CD1c-positive myeloid dendritic cell (primary cell): ENCODE results near the gene ITPR3.

Experiments used
- DNase-seq: peaks from one replicate; pipeline ENCODE4 v3.0.0-alpha.2; 2016; ENCODE audit errors: extremely low spot score

Gene ITPR3

GRCh38 chr6:33719326-33719987, 98.3 kb downstream of the ITPR3 start:
- DNase-seq, result no peak

GRCh38 chr6:33720998-33721397, 99.9 kb downstream of the ITPR3 start:
- DNase-seq, result peak; percentile 5

- DNase-seq, result no peak
Observed at GRCh38 chr6:33721508-33721907, 100.4 kb downstream of the ITPR3 start.

DNA sequence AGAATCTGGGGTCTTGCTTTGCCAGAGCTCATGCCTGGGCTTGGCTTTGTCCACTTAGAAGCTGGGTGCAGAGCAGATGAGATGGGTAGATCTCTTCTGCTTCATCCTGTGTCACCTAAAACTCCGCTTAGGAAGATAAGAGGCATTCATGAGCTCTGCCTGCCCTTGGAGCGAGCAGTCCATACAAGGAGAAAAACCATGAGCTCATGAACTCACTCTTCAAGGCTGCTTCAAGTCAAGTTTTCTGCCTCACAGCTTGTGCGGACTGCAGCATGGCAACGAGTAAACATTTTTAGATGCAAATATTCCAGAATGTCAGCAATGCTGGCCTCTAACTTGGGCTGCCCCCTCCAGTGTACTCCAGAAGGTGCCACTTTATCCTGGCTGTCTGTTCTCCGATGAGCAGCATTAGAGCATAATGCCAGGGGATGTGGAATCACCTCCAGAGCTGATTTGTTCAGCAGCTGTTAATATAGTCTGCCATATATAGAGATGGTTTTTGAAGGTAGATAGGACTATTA, 101.0 kb downstream of the ITPR3 start:
- no peak for DNase-seq

DNA sequence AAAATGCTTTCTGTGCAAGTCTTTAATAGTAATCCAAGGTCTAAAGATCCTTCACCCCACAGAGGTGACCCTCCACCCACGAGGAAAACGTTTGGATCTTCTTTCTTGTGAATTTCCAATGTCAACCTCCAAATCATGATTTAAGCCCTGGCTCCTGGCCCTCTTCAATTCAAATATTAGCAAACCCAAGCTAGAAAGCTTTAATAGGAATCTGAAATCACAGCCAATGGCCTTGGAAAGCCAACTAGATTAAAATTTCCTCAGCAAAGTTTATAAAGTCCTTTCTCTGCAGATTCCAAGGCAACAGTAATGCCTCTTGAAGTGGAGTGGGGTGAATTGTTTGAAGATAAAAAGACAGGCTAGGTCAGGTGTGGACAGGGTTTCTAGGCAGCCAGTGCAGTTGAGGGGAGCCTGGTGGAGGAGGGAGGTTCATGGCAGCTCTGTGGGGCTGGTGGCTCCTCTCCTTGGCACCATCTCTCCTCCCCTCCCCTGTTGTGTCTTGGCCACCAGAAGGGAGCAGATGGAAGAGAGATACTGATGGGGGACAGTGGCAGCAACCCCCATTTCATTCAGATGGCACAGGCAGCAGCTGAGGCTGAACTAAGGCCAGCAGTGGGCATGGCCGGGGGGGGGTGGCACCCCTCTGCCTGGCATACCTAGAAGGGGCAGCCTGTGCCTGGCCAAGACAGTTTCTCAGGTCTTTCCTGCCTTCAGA, 102.4 kb downstream of the ITPR3 start:
- DNase-seq, result no peak

DNA sequence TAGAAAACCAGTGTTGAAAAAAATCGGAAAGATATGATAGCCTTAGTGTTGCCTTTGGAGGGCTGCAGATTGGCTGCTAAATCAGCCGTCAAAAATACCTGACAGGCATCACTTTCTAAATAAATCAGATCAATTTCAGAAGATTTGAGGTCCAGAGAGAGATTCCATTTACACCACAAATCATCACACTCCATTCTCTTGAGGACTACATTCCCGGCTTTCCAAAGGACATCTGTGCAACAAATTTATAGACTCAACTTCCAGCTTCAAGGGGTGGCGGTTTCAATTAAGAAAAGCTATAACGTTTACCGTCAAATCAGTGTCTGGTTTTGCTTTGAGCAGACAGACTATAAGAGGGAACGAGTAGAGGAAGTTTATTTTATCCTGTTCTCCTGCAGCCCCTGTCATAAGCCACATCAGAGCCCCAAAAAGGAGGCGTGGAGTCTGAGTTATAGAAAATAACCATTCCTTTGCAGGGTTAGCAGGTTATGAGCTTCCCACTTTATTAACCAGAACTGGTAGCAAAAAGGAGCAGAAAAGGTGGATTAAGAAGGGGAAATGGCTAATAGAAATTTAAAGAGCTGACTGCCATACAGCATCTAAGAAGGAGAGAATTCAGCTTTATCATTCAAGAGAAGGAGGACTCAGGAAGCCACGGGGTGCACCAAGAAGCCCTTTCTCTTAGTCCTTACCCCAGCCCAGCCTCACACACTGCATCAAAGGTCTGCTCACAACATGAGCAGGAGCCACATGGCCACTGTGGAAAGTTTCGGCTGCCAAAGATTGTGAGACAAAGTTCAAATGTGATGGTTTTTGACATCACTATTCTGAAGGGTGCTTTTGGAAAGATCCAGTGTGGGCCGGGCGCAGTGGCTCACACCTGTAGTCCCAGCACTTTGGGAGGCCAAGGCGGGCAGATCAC, 103.2 kb downstream of the ITPR3 start:
- DNase-seq, result no peak

DNA sequence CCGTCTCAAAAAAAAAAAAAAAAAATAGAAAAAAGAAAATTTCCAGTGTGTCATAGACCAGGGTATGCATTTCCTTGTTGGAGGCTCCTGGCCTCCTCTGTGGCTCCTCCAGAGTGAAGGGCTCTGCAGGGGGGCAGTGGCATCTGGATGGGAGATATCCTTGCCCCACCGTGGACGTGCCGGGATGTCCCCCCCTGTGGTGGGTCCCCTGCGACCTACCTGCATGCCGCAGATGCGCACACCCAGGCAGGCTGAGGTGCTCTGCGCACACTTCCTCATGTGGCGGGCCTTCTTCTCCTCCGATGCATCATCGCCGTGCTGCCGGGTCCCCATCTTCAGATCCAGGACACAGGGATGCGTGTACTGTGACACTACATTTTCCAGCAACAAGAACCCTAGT, 104.1 kb downstream of the ITPR3 start:
- DNase-seq, result no peak

- no peak for DNase-seq
Observed at GRCh38 chr6:33725891-33726673, 105.0 kb downstream of the ITPR3 start.

DNA sequence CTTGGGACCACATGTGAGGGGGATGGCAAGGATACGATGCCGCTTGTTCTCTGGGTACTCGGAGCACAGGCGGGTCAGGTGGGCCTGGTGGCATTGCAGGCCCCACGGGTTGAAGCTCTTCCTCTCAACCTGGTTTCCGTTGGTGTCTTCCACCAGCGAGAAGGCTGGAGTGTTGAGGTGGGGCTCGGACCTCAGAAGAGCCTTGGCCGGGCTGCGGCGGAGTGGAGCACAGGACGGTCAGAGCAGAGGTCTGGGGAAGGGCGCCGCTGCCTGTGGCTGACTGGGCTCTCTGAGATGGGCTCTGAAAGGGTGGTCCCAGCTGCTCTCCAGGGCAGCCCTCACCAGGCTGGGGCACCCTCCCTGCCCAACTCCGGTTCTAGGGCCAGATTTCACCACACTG, 105.6 kb downstream of the ITPR3 start:
- DNase-seq, result no peak

DNA sequence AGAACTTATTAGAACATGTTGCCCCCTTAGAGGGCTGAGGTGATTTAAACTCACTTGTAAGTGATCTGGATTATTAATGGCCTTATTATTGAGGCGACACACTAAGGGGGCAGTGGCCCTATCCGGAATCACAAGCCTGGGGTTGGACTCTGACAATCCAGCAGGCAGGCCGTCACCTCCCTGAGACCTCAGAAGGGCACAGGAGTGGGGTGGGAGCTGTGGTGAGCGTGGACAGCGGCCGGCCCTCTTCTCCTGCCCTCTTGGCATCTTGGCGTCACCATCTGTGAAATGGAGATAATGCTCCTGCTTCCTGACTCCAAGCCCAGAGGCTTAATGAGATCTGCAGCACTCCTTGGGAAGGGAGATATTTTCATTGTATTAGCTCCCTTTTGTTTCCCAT, 106.0 kb downstream of the ITPR3 start:
- DNase-seq, result no peak

DNA sequence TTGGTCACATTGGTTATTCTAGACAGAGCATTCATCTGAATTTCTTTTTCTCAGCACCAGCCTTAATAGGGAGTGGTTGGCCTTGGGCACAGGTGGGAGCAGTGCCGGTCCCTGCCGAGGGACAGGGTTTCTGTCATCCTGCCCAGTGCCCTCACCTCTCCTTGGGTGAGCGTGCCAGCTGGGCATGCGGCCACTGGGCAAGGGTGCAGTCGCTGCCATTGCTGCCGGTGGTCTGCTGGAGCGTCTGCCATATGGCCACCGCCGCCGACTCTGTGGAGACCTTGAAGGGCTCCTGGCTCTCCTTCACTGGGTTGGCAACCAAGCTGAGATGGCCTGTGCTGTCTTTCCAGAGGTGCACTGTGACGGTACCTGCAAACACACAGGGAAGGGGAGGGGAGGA, 106.8 kb downstream of the ITPR3 start:
- no peak for DNase-seq

DNA sequence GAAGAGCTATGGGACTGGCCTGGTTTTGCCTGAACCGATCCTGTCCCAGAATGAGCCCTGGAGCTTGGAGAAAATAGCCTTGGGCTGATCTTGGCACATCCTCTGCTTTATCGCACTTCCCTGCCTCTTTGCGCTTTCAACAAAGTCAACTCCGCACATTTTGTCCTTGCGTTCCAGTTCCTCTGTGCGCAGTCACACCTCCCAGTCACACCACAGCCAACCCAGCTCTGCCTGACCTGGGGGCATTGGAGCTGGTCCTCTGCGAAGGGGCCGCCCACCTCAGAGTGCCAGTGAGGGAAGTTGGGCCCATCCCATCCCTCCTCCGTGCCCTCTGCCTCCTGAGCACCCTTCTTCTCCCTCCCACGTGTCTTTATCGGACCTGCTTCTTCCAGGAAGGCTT, 107.3 kb downstream of the ITPR3 start:
- no peak for DNase-seq

DNA sequence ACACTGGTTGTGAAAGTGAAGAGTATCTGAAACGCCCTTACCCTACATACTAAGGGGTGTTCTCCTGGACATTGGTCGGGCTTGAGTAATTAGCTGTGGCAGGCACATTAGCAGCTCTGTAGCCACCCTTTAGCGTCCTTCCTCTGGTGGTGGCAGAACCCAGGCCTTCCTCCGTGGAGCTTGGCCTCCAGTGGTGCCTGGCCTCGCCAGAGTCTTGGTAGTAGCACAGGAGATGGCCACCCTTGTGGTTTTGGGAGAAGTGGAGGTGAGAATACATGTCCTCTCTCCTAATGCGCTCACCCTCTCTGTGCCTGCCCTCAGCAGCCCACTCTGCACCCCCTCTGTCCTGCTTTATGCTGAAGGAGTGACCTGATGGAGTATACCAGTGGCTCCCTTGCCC, 107.9 kb downstream of the ITPR3 start:
- no peak for DNase-seq

- no peak for DNase-seq
Observed at GRCh38 chr6:33730611-33731010, 109.5 kb downstream of the ITPR3 start.

DNA sequence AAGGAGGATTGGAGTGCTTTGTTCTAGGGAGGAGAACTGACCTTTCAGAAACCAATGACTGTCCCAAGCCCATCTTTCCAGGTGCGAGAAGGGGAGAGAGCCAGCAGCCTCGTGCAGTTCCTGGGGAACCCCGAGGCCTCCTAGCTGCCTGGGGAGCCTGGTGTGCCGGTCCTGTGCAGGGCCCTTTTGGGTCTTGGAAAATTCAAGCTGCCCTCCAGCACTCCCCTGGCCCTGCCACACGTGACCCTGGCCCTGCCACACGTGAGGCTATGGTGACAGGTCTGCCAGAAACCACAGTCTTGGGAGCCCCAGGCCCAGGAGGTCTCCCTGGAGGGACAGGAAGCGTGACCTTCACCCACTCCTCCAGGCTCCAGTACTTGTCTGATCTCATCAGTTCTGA, 109.9 kb downstream of the ITPR3 start:
- no peak for DNase-seq

DNA sequence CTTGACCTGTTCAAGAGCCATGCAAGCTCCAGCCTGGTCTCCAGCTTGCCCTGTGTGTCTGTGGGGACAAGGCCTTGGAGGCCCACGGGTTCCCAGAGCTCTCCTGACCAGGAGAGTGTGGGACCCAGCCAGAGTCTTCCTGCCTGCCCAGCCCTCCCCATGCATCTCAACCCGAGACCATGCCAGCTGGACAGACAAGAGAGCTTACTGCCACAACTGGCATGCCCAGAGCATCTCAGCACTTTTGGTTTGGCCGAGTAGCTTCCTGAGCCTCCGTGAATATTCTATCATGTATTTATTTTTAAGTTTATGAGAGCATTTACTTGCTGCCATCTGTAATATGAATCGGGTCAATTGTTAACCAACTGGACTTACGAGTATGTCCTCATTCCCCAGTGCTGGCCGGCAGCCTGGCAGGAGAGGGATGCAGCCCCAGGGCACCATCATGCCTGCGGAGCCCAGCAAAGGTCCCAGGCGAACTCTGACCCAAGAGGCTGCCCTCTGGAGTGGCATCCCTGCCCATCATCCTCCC, 110.7 kb downstream of the ITPR3 start:
- DNase-seq, result no peak

DNA sequence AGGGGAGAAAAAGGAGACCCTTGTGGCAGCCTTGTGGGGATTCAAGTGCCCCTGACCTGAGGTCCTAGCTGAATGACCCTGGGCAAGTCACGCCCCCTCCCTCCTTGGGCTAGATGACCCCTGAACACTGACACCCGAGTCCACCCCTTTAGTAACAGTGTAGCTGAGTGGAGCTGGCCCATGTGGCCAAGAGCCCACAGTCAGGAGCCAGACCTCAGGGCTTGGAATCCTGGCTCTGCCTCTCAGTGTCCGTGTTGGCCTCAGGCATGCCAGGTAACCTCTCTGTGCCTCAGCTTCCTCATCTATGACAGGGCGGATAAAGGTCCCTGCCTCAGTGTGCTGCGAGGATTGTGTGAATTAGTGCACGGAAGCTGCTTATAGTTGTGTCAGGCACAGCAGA, 111.3 kb downstream of the ITPR3 start:
- DNase-seq, result no peak

GRCh38 chr6:33732817-33733708, 111.9 kb downstream of the ITPR3 start:
- no peak for DNase-seq

DNA sequence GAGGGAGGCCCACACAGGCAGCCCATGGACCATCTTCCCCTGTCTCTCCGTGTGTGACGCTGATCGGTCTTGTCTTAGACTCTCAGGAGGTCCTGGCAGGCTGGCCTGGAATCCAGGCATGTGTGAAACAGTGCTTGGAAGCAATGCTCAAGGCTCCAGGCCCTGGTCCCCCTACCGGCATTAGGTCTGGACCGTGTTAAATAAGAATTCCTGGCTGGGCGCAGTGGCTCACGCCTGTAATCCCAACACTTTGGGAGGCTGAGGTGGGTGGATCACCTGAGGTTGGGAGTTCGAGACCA, 112.5 kb downstream of the ITPR3 start:
- no peak for DNase-seq

DNA sequence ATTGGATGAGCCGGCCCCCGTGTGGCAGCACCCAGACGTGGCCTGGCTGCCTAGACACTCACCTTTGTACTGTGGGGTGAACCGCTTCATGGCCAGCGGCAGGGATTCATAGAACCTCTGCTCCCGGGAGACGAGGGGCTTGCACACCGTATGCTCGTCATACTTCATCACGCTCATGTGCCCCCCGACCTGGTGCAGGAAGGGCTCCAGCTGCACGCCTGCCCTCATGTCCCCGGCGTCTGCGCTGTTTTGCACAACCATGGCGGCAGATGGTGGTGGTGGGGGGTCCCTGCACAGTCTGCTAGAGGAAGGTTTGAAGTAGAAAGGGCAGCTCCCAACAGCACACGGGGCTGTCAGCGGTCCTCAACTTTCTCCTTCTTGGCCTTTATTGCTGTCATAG, 114.1 kb downstream of the ITPR3 start:
- no peak for DNase-seq
